GM12801 (cell line): ENCODE measurements around the gene MRTFA.

Experiments
- CTCF ChIP-seq: IDR thresholded peaks from one replicate; pipeline ENCODE4 v1.5.1; 2011; ENCODE audit warnings: control low read depth; ENCODE audit not compliant: insufficient read length; ENCODE audit errors: extremely low read depth

The MRTFA gene

GRCh38 chr22:40368016-40368415 lies 268.5 kb downstream of the MRTFA start:
- TF ChIP-seq CTCF: no peak

GRCh38 chr22:40367342-40367741 lies 269.2 kb downstream of the MRTFA start:
- no peak for TF ChIP-seq CTCF

- TF ChIP-seq CTCF: no peak
Observed at GRCh38 chr22:40366068-40366467, 270.5 kb downstream of the MRTFA start.

GRCh38 chr22:40364431-40364830 lies 272.1 kb downstream of the MRTFA start:
- no peak for TF ChIP-seq CTCF

GRCh38 chr22:40363059-40363458 lies 273.5 kb downstream of the MRTFA start:
- no peak for TF ChIP-seq CTCF

- TF ChIP-seq CTCF: no peak
Observed at GRCh38 chr22:40361100-40361499, 275.4 kb downstream of the MRTFA start.
